Keratinocyte (primary cell): ENCODE results near the gene LYSMD2.

Source experiments
- EZH2 ChIP-seq: IDR thresholded peaks from one replicate; pipeline ENCODE4 v1.6.1; 2012; ENCODE audit warnings: inconsistent platforms, mild to moderate bottlenecking, low read length, moderate library complexity
- TF ChIP-seq, protein P1 (sequence below), 3 experiments: IDR thresholded peaks in 1 of 3; conservative IDR thresholded peaks in 1 of 3; optimal IDR thresholded peaks in 1 of 3; 2 replicates in 2 of 3; 3 replicates in 1 of 3; pipeline versions ENCODE3 to v1.5.1; 2011; ENCODE audit warnings: low read length in 3 of 3, mild to moderate bottlenecking in 3 of 3, moderate library complexity in 2 of 3, control low read depth in 1 of 3, inconsistent platforms in 1 of 3; ENCODE audit not compliant: insufficient read depth in 2 of 3; ENCODE audit errors: extremely low read depth in 1 of 3

DNA sequence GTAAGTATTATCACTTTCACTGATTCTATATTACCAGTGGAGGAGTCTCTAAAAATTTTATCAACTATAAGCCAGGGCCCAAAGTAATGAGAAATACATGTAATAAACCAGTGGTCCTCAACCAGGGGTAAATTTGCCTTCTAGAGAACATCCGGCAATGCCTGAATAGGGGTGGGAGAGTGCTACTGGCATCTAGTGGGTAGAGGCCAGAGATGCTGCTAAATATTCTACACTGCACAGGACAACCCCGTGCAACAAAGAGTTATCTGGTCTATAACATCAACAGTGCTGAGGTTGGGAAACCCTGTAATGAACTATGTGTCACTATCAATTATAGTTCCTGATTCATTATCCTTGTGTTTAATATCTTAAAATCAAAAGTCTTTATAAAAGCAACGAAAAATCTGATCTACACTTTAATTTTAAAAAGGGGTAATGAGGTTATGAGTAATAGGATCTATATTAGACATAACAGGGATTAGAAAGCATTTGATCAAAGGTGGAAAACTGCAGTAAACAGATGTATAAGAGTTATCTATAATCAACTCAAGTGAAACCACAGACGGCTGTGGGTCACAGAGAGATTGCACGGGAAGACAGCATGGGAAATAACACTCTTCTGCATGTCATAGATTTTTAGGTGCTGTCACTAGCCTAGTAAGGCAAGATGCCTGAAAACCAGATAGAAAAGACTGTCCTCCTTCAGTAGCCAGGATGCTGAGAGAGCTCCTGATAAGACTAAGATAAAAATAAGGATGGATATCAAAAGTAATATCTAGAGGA, 2.0 kb downstream of the LYSMD2 start:
- TF ChIP-seq, protein P1, sequence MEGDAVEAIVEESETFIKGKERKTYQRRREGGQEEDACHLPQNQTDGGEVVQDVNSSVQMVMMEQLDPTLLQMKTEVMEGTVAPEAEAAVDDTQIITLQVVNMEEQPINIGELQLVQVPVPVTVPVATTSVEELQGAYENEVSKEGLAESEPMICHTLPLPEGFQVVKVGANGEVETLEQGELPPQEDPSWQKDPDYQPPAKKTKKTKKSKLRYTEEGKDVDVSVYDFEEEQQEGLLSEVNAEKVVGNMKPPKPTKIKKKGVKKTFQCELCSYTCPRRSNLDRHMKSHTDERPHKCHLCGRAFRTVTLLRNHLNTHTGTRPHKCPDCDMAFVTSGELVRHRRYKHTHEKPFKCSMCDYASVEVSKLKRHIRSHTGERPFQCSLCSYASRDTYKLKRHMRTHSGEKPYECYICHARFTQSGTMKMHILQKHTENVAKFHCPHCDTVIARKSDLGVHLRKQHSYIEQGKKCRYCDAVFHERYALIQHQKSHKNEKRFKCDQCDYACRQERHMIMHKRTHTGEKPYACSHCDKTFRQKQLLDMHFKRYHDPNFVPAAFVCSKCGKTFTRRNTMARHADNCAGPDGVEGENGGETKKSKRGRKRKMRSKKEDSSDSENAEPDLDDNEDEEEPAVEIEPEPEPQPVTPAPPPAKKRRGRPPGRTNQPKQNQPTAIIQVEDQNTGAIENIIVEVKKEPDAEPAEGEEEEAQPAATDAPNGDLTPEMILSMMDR (optimal IDR thresholded peaks at IDR 0.05 in 1 of 3, IDR thresholded peaks at IDR 0.05 in 1 of 3, conservative IDR thresholded peaks at IDR 0.05 in 1 of 3; ENCODE audit: extremely low read depth in 1 of 3, insufficient read depth in 2 of 3, low read length in 3 of 3), result peak in 1 of 3 experiments; percentile 7
- no peak for TF ChIP-seq EZH2
